HFF-Myc (cell line): ENCODE measurements around the gene BACE2.
"Not testable (repeated sequence)": the region's sequence is repeated elsewhere in the genome, so short reads cannot be mapped to it uniquely, and the experiment has no call there.

Experiments
- DNase-seq: peaks from one replicate; pipeline ENCODE4 v3.0.0-alpha.2; 2011; ENCODE audit warnings: low read depth; ENCODE audit errors: extremely low read depth
- H3K4me3 ChIP-seq: replicated peaks from 2 replicates; pipeline ENCODE4 v1.5.1; 2011; ENCODE audit warnings: low read depth, mild to moderate bottlenecking, control low read depth, low read length
- TF ChIP-seq, protein P1 (sequence below): IDR thresholded peaks from 2 replicates; pipeline ENCODE4 v1.5.1; 2012; ENCODE audit warnings: mild to moderate bottlenecking, low read depth, low read length, control low read depth; ENCODE audit errors: missing control alignments

Gene BACE2

GRCh38 chr21:41242238-41242829, 74.4 kb downstream of the BACE2 start:
- TF ChIP-seq, protein P1, sequence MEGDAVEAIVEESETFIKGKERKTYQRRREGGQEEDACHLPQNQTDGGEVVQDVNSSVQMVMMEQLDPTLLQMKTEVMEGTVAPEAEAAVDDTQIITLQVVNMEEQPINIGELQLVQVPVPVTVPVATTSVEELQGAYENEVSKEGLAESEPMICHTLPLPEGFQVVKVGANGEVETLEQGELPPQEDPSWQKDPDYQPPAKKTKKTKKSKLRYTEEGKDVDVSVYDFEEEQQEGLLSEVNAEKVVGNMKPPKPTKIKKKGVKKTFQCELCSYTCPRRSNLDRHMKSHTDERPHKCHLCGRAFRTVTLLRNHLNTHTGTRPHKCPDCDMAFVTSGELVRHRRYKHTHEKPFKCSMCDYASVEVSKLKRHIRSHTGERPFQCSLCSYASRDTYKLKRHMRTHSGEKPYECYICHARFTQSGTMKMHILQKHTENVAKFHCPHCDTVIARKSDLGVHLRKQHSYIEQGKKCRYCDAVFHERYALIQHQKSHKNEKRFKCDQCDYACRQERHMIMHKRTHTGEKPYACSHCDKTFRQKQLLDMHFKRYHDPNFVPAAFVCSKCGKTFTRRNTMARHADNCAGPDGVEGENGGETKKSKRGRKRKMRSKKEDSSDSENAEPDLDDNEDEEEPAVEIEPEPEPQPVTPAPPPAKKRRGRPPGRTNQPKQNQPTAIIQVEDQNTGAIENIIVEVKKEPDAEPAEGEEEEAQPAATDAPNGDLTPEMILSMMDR = no peak
- no peak for DNase-seq
- H3K4me3 ChIP-seq = no peak overlapping the region

GRCh38 chr21:41243107-41243506, 75.1 kb downstream of the BACE2 start:
- H3K4me3 ChIP-seq = no peak overlapping the region
- TF ChIP-seq, protein P1 = no peak
- DNase-seq = no peak

GRCh38 chr21:41244266-41244880, 76.4 kb downstream of the BACE2 start:
- not testable (repeated sequence) for H3K4me3 ChIP-seq, DNase-seq

DNA sequence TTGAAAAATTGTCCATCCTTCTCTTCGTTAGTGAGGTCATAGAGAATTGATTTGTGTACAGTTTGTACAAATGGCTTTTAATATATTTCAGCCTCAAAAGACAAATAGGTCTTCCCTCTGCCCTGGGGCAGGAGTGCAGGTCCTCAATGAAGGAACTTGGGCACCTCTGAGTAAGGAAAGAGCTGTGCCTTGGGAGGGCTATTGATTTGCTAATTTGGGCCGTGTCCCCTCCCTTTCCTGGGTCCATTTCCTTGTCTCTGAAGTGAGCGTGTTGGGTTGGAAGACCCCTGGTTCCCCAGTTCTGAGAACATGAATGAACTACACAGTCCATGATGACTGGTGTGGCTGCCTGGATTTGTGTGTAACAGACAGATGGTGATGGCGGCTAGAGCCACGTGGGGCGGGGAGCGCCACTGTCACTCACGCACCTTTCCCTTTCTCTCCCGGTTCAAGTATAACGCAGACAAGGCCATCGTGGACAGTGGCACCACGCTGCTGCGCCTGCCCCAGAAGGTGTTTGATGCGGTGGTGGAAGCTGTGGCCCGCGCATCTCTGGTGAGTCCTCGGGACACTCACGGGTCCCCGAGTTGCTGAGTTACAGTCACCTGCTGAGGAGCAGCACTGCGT, 77.7 kb downstream of the BACE2 start:
- TF ChIP-seq, protein P1 = no peak
- DNase-seq = no peak
- H3K4me3 ChIP-seq = no peak overlapping the region

- no peak for DNase-seq
Measured at GRCh38 chr21:41246808-41247207, 78.8 kb downstream of the BACE2 start.

GRCh38 chr21:41247561-41248545, 79.9 kb downstream of the BACE2 start:
- no peak overlapping the region for H3K4me3 ChIP-seq
- DNase-seq = no peak
- TF ChIP-seq, protein P1 = no peak

More at GRCh38 chr21:41246808-41247207, 78.8 kb downstream of the BACE2 start:
- TF ChIP-seq, protein P1 = no peak
- no peak overlapping the region for H3K4me3 ChIP-seq
